Prostate gland (tissue), 2 donors: Measurements from ENCODE around the gene ALDH3B1.

Experiments used
- POLR2A ChIP-seq: fragments of 450-650 bp; IDR thresholded peaks from one replicate; pipeline ENCODE4 v1.6.1; 2016; ENCODE audit warnings: antibody characterized with exemption, mild to moderate bottlenecking
- TF ChIP-seq, protein P1 (sequence below), 4 experiments: fragments of 200-600 bp in 2 of 4; fragments of 450-650 bp in 2 of 4; sonication (generic) in 2 of 4; IDR thresholded peaks; 1 replicate in 3 of 4; 2 replicates in 1 of 4; pipeline ENCODE4 v1.5.1; 2016 to 2019; ENCODE audit warnings: antibody characterized with exemption in 4 of 4, mild to moderate bottlenecking in 2 of 4, moderate library complexity in 2 of 4

DNA sequence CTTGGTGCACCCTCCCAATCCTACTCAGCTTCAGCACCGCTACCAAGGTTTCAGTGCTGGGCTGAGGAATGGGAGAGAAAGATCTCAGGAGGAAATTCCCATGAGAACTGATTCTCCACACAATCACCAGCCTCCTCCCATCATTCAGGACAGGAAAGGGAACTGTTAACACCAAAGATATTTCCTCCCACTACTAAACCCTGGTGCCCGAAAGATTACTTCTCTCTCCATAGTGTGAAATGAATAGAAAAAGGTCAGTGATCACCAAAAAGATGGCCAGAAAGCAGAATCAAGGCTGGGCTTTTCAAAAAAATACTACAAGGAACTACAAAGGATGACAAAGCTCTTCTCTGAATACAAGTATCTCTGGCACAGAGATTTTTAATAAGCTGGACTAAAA is 54.8 kb downstream of the ALDH3B1 start:
- TF ChIP-seq, protein P1, sequence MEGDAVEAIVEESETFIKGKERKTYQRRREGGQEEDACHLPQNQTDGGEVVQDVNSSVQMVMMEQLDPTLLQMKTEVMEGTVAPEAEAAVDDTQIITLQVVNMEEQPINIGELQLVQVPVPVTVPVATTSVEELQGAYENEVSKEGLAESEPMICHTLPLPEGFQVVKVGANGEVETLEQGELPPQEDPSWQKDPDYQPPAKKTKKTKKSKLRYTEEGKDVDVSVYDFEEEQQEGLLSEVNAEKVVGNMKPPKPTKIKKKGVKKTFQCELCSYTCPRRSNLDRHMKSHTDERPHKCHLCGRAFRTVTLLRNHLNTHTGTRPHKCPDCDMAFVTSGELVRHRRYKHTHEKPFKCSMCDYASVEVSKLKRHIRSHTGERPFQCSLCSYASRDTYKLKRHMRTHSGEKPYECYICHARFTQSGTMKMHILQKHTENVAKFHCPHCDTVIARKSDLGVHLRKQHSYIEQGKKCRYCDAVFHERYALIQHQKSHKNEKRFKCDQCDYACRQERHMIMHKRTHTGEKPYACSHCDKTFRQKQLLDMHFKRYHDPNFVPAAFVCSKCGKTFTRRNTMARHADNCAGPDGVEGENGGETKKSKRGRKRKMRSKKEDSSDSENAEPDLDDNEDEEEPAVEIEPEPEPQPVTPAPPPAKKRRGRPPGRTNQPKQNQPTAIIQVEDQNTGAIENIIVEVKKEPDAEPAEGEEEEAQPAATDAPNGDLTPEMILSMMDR (IDR thresholded peaks at IDR 0.05), result no peak
- TF ChIP-seq POLR2A, result no peak
